Kidney epithelial cell (primary cell): ENCODE results near the gene PEX6. TPM values are rescaled to one million over a fixed set of nuclear protein-coding genes. Genes with fewer than 3 reads are reported as not detected.
"Not testable (repeated sequence)": the region's sequence is repeated elsewhere in the genome, so short reads cannot be mapped to it uniquely, and the experiment has no call there.

Experiments
- DNase-seq: peaks from one replicate; pipeline ENCODE4 v3.0.0-alpha.2; 2010; ENCODE audit warnings: low read depth
- H3K27me3 ChIP-seq: 2 replicates; pipeline ENCODE4 v1.6.0; 2011; ENCODE audit warnings: low read length; ENCODE audit not compliant: control insufficient read depth, insufficient read depth
- H3K36me3 ChIP-seq: 2 replicates; pipeline ENCODE4 v1.5.1; 2011; ENCODE audit warnings: low read length; ENCODE audit not compliant: control insufficient read depth, insufficient read depth
- H3K4me3 ChIP-seq: 2 replicates; pipeline ENCODE4 v1.5.1; 2011; ENCODE audit warnings: low read depth, mild to moderate bottlenecking, control low read depth, low read length
- CTCF ChIP-seq: IDR thresholded peaks from 2 replicates; pipeline ENCODE4 v1.5.1; 2011; ENCODE audit warnings: mild to moderate bottlenecking, moderate library complexity, low read length, control low read depth, inconsistent platforms; ENCODE audit not compliant: insufficient read depth, poor library complexity, severe bottlenecking
- total RNA-seq: library from RNA; depleted of rRNA; stranded (reverse); fragments of >200 nt; gene quantifications from 2 replicates; pipeline ENCODE4 v1.2.3, GENCODE V29; 2015

The PEX6 gene
- total RNA-seq, 1 donor from 2014 or later, result 40.7 TPM

GRCh38 chr6:42958125-42958524 lies 20.9 kb downstream of the PEX6 start:
- Histone ChIP-seq H3K36me3 (no peaks in the 10 kb centered on the region), H3K27me3 (peaks cover 3% of the 10 kb centered on the region), H3K4me3 (no peak overlapping the region)
- DNase-seq, result no peak
- TF ChIP-seq CTCF, result no peak

- DNase-seq, H3K36me3 ChIP-seq, H3K27me3 ChIP-seq, H3K4me3 ChIP-seq: not testable (repeated sequence)
These were observed 24.6 kb downstream of the PEX6 start for GRCh38 chr6:42954405-42954804.

- H3K36me3 ChIP-seq, result no peaks in the 10 kb centered on the region
- H3K4me3 ChIP-seq, result no peak overlapping the region
- TF ChIP-seq CTCF, result no peak
- DNase-seq, result no peak
- H3K27me3 ChIP-seq, result no peaks in the 10 kb centered on the region
These were observed 26.6 kb downstream of the PEX6 start for GRCh38 chr6:42952389-42952788.

- no peak for TF ChIP-seq CTCF
- no peak for DNase-seq
- Histone ChIP-seq H3K27me3 (no peaks in the 10 kb centered on the region), H3K36me3 (no peaks in the 10 kb centered on the region), H3K4me3 (no peak overlapping the region)
These were observed 31.0 kb downstream of the PEX6 start for GRCh38 chr6:42947950-42948349.

- no peak for TF ChIP-seq CTCF
- H3K36me3 ChIP-seq, result no peaks in the 10 kb centered on the region
These were observed 36.5 kb downstream of the PEX6 start for GRCh38 chr6:42942444-42942843.

GRCh38 chr6:42941356-42941755 lies 37.6 kb downstream of the PEX6 start:
- H3K36me3 ChIP-seq, H3K4me3 ChIP-seq, DNase-seq, H3K27me3 ChIP-seq: not testable (repeated sequence)

More at GRCh38 chr6:42942444-42942843, 36.5 kb downstream of the PEX6 start:
- Histone ChIP-seq H3K27me3 (no peaks in the 10 kb centered on the region), H3K4me3 (no peak overlapping the region)
- no peak for DNase-seq

- TF ChIP-seq CTCF, result no peak
- DNase-seq, result no peak
- H3K36me3 ChIP-seq, result no peaks in the 10 kb centered on the region
- no peak overlapping the region for H3K4me3 ChIP-seq
- H3K27me3 ChIP-seq, result no peaks in the 10 kb centered on the region
These were observed 38.4 kb downstream of the PEX6 start for GRCh38 chr6:42940493-42941045.
